HepG2 (cell line): ENCODE data around the gene EEF1A2. TPM values are rescaled to one million over a fixed set of nuclear protein-coding genes. Genes with fewer than 3 reads are reported as not detected.

Experiments
- ATAC-seq: fragments of 200-7000 bp; cut with Tn5 transposase; 3 replicates; pipeline ENCODE4 v1.9.1; 2020; ENCODE audit warnings: mild to moderate bottlenecking, moderate library complexity
- BruUV-seq: library from RNA; stranded (reverse); fragments of 400-500 nt; replicated peaks from 2 replicates; lab custom pipeline; 2021; lab: Mats Ljungman, UMichigan
- CTCF ChIA-PET: fragments of 300-600 bp; formaldehyde crosslinking; extraction: SDS; loops from one replicate; lab custom pipeline; 2021; ENCODE audit warnings: low total read pairs, inconsistent platforms, low intra/inter-chr PET ratio; lab: Yijun Ruan, JAX
- POLR2A ChIA-PET: fragments of 350-600 bp; sonication (Branson Sonifier 250); formaldehyde crosslinking; loops from one replicate; lab custom pipeline; 2020; ENCODE audit warnings: antibody characterized with exemption, inconsistent platforms; lab: Yijun Ruan, JAX
- DNase-seq: peaks from one replicate; pipeline ENCODE4 v3.0.0-alpha.2; 2015; ENCODE audit warnings: low spot score
- FAIRE-seq: peaks from 3 replicates; lab custom pipeline; 2011; peaks lifted over from hg19 to GRCh38; lab: Jason Lieb, UNC
- H2AFZ ChIP-seq: one replicate; pipeline ENCODE4 v1.6.1; 2011; ENCODE audit warnings: low read length, inconsistent platforms
- H3K27ac ChIP-seq: fragments of 300-600 bp; 3 replicates; pipeline ENCODE4 v1.8.0; 2011; ENCODE audit warnings: mixed run types, mild to moderate bottlenecking, mixed read lengths, low read length, inconsistent platforms; ENCODE audit not compliant: insufficient read depth; ENCODE audit errors: extremely low read length
- H3K27me3 ChIP-seq, 2 experiments: fragments of 200-600 bp in 1 of 2; 2 replicates in 1 of 2; 3 replicates in 1 of 2; pipeline versions ENCODE4 v1.6.0 to v1.8.0; 2011; ENCODE audit warnings: low read length in 2 of 2, mild to moderate bottlenecking in 2 of 2, moderate library complexity in 2 of 2, inconsistent platforms in 1 of 2; ENCODE audit not compliant: insufficient read depth in 2 of 2, control insufficient read depth in 1 of 2
- H3K36me3 ChIP-seq, 2 experiments: fragments of 200-600 bp in 1 of 2; replicated peaks in 1 of 2; 2 replicates in 1 of 2; 3 replicates in 1 of 2; pipeline versions ENCODE4 v1.5.1 to v1.8.0; 2011; ENCODE audit warnings: low read length in 2 of 2, inconsistent platforms in 1 of 2; ENCODE audit not compliant: insufficient read depth in 2 of 2, control insufficient read depth in 1 of 2
- H3K4me1 ChIP-seq: 2 replicates; pipeline ENCODE4 v1.5.1; 2012; ENCODE audit warnings: low read length, inconsistent platforms; ENCODE audit not compliant: insufficient read depth
- H3K4me2 ChIP-seq: 2 replicates; pipeline ENCODE4 v1.6.0; 2011; ENCODE audit warnings: low read depth, low read length, inconsistent platforms
- H3K4me3 ChIP-seq, 3 experiments: fragments of 200-600 bp in 1 of 3; sonication (generic), shearing (Covaris generic) in 1 of 3; replicated peaks in 1 of 3; 2 replicates each; pipeline ENCODE4 v1.5.1; 2011 to 2016; ENCODE audit warnings: low read length in 3 of 3, inconsistent platforms in 2 of 3, low read depth in 2 of 3, mild to moderate bottlenecking in 2 of 3, control low read depth in 1 of 3, mixed read lengths in 1 of 3; ENCODE audit not compliant: insufficient read depth in 1 of 3
- H3K79me2 ChIP-seq: one replicate; pipeline ENCODE4 v1.6.1; 2011; ENCODE audit warnings: low read length, inconsistent platforms; ENCODE audit not compliant: insufficient read depth
- H3K9ac ChIP-seq: 2 replicates; pipeline ENCODE4 v1.6.0; 2011; ENCODE audit warnings: mild to moderate bottlenecking, low read depth, low read length, inconsistent platforms; ENCODE audit not compliant: insufficient read depth
- H3K9me3 ChIP-seq: 2 replicates; pipeline ENCODE4 v1.5.1; 2012; ENCODE audit warnings: mild to moderate bottlenecking, low read length
- H4K20me1 ChIP-seq: 2 replicates; pipeline ENCODE4 v1.6.0; 2011; ENCODE audit warnings: inconsistent platforms, mild to moderate bottlenecking, low read length, moderate library complexity; ENCODE audit not compliant: insufficient read depth
- E2F2 ChIP-seq: sonication (generic); formaldehyde crosslinking; IDR thresholded peaks from 2 replicates; pipeline ENCODE4 v1.4.0; 2020; ENCODE audit warnings: missing genetic modification reagents, borderline replicate concordance
- HDAC2 ChIP-seq: sonication (generic); formaldehyde crosslinking; IDR thresholded peaks from 2 replicates; pipeline ENCODE4 v1.4.0; 2020; ENCODE audit warnings: missing genetic modification reagents
- HMGXB4 ChIP-seq, 2 experiments: sonication (generic) in 1 of 2; formaldehyde crosslinking in 1 of 2; IDR thresholded peaks; 2 replicates each; pipeline versions ENCODE4 v1.4.0 to v1.6.1; 2018 to 2020; ENCODE audit warnings: missing genetic modification reagents in 2 of 2, borderline replicate concordance in 1 of 2, low read depth in 1 of 2, mild to moderate bottlenecking in 1 of 2, missing biosample characterization in 1 of 2
- MIER2 ChIP-seq: IDR thresholded peaks from 2 replicates; pipeline ENCODE4 v1.6.1; 2016; ENCODE audit warnings: missing biosample characterization, missing genetic modification reagents
- NFATC3 ChIP-seq: sonication (generic); formaldehyde crosslinking; IDR thresholded peaks from 2 replicates; pipeline ENCODE4 v1.5.1; 2020; ENCODE audit warnings: mild to moderate bottlenecking, missing genetic modification reagents
- NFIC ChIP-seq: IDR thresholded peaks from 2 replicates; pipeline ENCODE4 v1.6.1; 2012; ENCODE audit warnings: mild to moderate bottlenecking, low read length, inconsistent platforms
- POLR2G ChIP-seq: fragments of 200-400 bp; formaldehyde crosslinking; IDR thresholded peaks from 2 replicates; pipeline ENCODE4 v1.6.1; 2018; ENCODE audit warnings: mild to moderate bottlenecking, low read depth, low read length, moderate library complexity
- PRPF4 ChIP-seq: fragments of 200-400 bp; formaldehyde crosslinking; IDR thresholded peaks from 2 replicates; pipeline ENCODE4 v1.6.1; 2016; ENCODE audit warnings: low read length, low read depth; ENCODE audit not compliant: poor library complexity, severe bottlenecking
- TP53 ChIP-seq: sonication (generic); formaldehyde crosslinking; conservative IDR thresholded peaks from 2 replicates; pipeline ENCODE4 v1.4.0; 2020; ENCODE audit warnings: missing genetic modification reagents
- ZNF562 ChIP-seq: sonication (generic); formaldehyde crosslinking; IDR thresholded peaks from 2 replicates; pipeline ENCODE4 v1.8.0; 2022; ENCODE audit warnings: missing genetic modification reagents, borderline replicate concordance
- ZNF772 ChIP-seq: sonication (generic); formaldehyde crosslinking; IDR thresholded peaks from 2 replicates; pipeline ENCODE4 v1.5.0; 2020; ENCODE audit warnings: mild to moderate bottlenecking, missing genetic modification reagents
- ZNF773 ChIP-seq: sonication (generic); formaldehyde crosslinking; IDR thresholded peaks from 2 replicates; pipeline ENCODE4 v1.4.0; 2020; ENCODE audit warnings: missing genetic modification reagents, borderline replicate concordance
- WGBS: methylation state at CpG from one replicate; pipeline ENCODE4 v1.1.6; 2017; ENCODE audit warnings: low lambda C conversion rate; 5-methylcytosine and 5-hydroxymethylcytosine counted together
- in situ Hi-C: cut with HindIII; loops from 2 replicates; pipeline ENCODE4 v1.10.0; 2017; ENCODE audit warnings: low pct_unique_long_range_greater_than_20kb; ENCODE audit not compliant: extremely low pct_ligation_motif_present
- intact Hi-C: fragments of 100-400 bp; cut with micrococcal nuclease; formaldehyde crosslinking; loops from one replicate; pipeline ENCODE4 v1.10.0; 2022; ENCODE audit not compliant: unreplicated experiment
- polyA plus RNA-seq, 8 experiments: library from polyadenylated mRNA; depleted of rRNA in 3 of 8; stranded (reverse) in 7 of 8; unstranded in 1 of 8; fragments of >200 nt; fragmentation: Illumina TruSeq in 4 of 8; extraction: Trizol in 4 of 8; gene quantifications; 2 replicates each; pipeline versions ENCODE4 v1.2.1 to v1.2.3, GENCODE V29; 2011 to 2016; ENCODE audit warnings: low read depth in 4 of 8, missing spikeins in 1 of 8, mixed read lengths in 1 of 8; ENCODE audit not compliant: insufficient read depth in 1 of 8
- total RNA-seq, 5 experiments: library from RNA; depleted of rRNA; stranded (reverse); fragments of >200 nt; fragmentation: Illumina TruSeq; extraction: Trizol; gene quantifications; 2 replicates each; pipeline ENCODE4 v1.2.3, GENCODE V29; 2016; ENCODE audit warnings: low read depth in 1 of 5

Gene EEF1A2
- total and polyA plus RNA-seq, 2 of the 13 experiments (the other 11 are each of a cell fraction or from before 2014, with no cell fraction given): 0.44 to 0.87 TPM

GRCh38 chr20:63533388-63533787 lies 34.5 kb upstream of the EEF1A2 start:
- Histone ChIP-seq H2AFZ (no peak overlapping the region), H3K9me3 (no peaks in the 10 kb centered on the region), H3K27me3 (peaks cover 39 to 63% of the 10 kb centered on the region in 2 experiments), H3K9ac (no peak overlapping the region), H3K79me2 (no peaks in the 10 kb centered on the region), H3K4me1 (peaks cover 37% of the 10 kb centered on the region), H3K4me2 (no peak overlapping the region), H3K36me3 (no peaks in the 10 kb centered on the region), H4K20me1 (peaks cover 4% of the 10 kb centered on the region; the same call in 1 of the 2 replicates), H3K27ac (no peak overlapping the region), H3K4me3 (no peak overlapping the region; a peak in 1 of 6 replicates)
- POLR2A ChIA-PET: no interaction called here
- BruUV-seq: no TSS peak
- WGBS: 35% methylated on average over 10 of the region's 14 CpGs
- in situ Hi-C loops: no loop called here
- CTCF ChIA-PET: no interaction called here
- no peak for TF ChIP-seq TP53 (CRISPR knock-in tag)
- TF ChIP-seq HMGXB4 (CRISPR knock-in tag; IDR thresholded peaks at IDR 0.05; ENCODE audit: borderline replicate concordance in 1 of 2, low read depth in 1 of 2): no peak
- no peak for TF ChIP-seq POLR2G
- TF ChIP-seq PRPF4: no peak
- TF ChIP-seq MIER2: no peak
- TF ChIP-seq NFIC: no peak
- no peak for TF ChIP-seq ZNF773 (CRISPR knock-in tag)
- TF ChIP-seq ZNF562 (CRISPR knock-in tag): no peak
- TF ChIP-seq NFATC3 (CRISPR knock-in tag): no peak
- TF ChIP-seq ZNF772 (CRISPR knock-in tag): no peak
- TF ChIP-seq E2F2 (CRISPR knock-in tag): no peak
- no peak for TF ChIP-seq HDAC2 (CRISPR knock-in tag)
- ATAC-seq: no peak
- FAIRE-seq: no peak
- DNase-seq: no peak
- intact Hi-C loops: loop anchor here (10.0 kb wide), 1 partner anchor 121 kb away; the partner anchor contains the start of genes RTEL1 and STMN3
